ENCODE data around the gene NOP58. TPM values are rescaled to one million over a fixed set of nuclear protein-coding genes. Genes with fewer than 3 reads are reported as not detected.

The NOP58 gene
- total RNA-seq, 2 donors from 2014 or later, result 73.5 to 82.7 TPM

DNA sequence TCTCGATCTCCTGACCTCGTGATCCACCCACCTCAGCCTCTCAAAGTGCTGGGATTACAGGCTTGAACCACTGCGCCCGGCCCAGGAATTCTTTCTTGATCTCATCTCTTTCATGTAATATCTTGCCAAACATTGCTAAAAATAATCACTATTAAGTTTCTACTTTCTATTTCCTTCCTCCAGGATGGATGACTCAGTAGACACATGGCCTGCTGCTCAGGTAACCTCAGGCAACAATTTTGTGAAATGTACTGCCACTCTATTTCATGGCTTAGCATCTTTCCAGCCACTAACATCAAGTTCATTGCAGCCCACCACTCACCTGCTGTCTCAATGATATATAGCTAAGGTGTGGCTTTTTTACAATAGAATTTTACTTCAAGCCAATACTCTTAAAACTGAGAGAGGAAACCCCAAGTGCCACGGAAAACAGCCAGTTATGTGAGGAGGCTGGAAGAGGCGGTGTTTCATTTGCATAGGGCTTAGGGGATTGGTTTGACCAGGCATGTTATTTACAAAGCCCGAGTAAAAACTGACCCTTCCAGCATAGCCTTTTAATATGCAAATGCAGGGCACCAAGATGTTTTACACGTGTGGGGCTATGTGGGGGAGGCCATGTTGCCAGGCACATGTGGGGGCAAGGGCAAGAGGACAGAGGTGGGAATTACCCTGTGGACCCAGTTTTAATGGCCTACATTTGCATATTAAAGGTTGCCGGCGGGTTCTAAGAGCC lies 15.9 kb upstream of the NOP58 start:
- peak; percentile 92 for DNase-seq
- Mint-ChIP-seq H3K4me3 (peak overlapping the region; percentile 59), H3K27me3 (ENCODE audit: insufficient read depth) (no peaks in the 10 kb centered on the region), H3K9me3 (no peaks in the 10 kb centered on the region), H3K4me1 (peaks cover 1% of the 10 kb centered on the region), H3K27ac (peak overlapping the region; percentile 92), H3K36me3 (ENCODE audit: low read depth) (no peaks in the 10 kb centered on the region)
- 53 to 66% methylated on average over 8 to 10 of the region's 10 CpGs for WGBS, 2 experiments (ENCODE audit: insufficient coverage in 1 of 2, insufficient read length in 1 of 2)
- H3K9ac ChIP-seq (ENCODE audit: extremely low read depth, low read length, poor library complexity, severe bottlenecking), result no peak overlapping the region
- H3K27ac ChIP-seq (ENCODE audit: low read depth, low read length), result no peak overlapping the region
- H3K4me1 ChIP-seq (ENCODE audit: control insufficient read depth, insufficient read depth, low read length), result no peaks in the 10 kb centered on the region
- no peak overlapping the region for H3K4me3 ChIP-seq (ENCODE audit: low read length)
- TF ChIP-seq, protein P1, sequence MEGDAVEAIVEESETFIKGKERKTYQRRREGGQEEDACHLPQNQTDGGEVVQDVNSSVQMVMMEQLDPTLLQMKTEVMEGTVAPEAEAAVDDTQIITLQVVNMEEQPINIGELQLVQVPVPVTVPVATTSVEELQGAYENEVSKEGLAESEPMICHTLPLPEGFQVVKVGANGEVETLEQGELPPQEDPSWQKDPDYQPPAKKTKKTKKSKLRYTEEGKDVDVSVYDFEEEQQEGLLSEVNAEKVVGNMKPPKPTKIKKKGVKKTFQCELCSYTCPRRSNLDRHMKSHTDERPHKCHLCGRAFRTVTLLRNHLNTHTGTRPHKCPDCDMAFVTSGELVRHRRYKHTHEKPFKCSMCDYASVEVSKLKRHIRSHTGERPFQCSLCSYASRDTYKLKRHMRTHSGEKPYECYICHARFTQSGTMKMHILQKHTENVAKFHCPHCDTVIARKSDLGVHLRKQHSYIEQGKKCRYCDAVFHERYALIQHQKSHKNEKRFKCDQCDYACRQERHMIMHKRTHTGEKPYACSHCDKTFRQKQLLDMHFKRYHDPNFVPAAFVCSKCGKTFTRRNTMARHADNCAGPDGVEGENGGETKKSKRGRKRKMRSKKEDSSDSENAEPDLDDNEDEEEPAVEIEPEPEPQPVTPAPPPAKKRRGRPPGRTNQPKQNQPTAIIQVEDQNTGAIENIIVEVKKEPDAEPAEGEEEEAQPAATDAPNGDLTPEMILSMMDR (conservative IDR thresholded peaks at IDR 0.05), result no peak
- no peaks in the 10 kb centered on the region for H3K36me3 ChIP-seq (ENCODE audit: control insufficient read depth, insufficient read depth, low read length)
- no peaks in the 10 kb centered on the region for H3K9me3 ChIP-seq (ENCODE audit: control insufficient read depth, low read length)
- H3K27me3 ChIP-seq (ENCODE audit: control insufficient read depth, insufficient read depth, low read length, poor library complexity, severe bottlenecking), result no peaks in the 10 kb centered on the region

DNA sequence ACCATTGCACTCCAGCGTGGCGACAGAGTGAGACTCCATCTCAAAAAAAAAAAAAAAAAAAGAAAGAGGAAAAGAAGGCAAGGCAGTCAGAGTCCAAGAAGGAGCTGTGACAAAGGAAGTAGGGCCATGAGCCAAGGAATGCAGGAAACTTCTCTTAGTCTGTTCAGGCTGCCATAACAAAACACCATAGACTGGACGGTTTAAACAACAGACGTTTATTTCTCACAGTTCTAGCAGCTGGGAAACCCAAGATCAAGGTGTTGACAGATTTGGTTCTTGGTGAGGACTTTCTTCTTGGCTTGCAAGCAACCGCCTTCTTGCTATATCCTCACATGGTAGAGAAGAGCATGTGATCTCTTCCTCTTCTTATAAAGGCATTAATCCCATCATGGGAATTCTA lies 14.1 kb upstream of the NOP58 start:
- H3K36me3 Mint-ChIP-seq (ENCODE audit: low read depth), result no peaks in the 10 kb centered on the region
- Histone ChIP-seq H3K9me3 (ENCODE audit: control insufficient read depth, low read length) (no peaks in the 10 kb centered on the region), H3K9ac (ENCODE audit: extremely low read depth, low read length, poor library complexity, severe bottlenecking) (no peak overlapping the region), H3K27me3 (ENCODE audit: control insufficient read depth, insufficient read depth, low read length, poor library complexity, severe bottlenecking) (no peaks in the 10 kb centered on the region), H3K4me3 (ENCODE audit: low read length) (no peak overlapping the region), H3K4me1 (ENCODE audit: control insufficient read depth, insufficient read depth, low read length) (no peaks in the 10 kb centered on the region), H3K36me3 (ENCODE audit: control insufficient read depth, insufficient read depth, low read length) (no peaks in the 10 kb centered on the region), H3K27ac (ENCODE audit: low read depth, low read length) (no peak overlapping the region)
- TF ChIP-seq, protein P1 (conservative IDR thresholded peaks at IDR 0.05), result no peak
- no peaks in the 10 kb centered on the region for H3K27me3 Mint-ChIP-seq (ENCODE audit: insufficient read depth)
- no peak overlapping the region for H3K4me3 Mint-ChIP-seq
- DNase-seq, result no peak
- no peak overlapping the region for H3K27ac Mint-ChIP-seq
- WGBS, 2 experiments (ENCODE audit: insufficient coverage in 1 of 2, insufficient read length in 1 of 2), result 92 to 100% methylated on average over 2 to 5 of the region's 5 CpGs
- no peaks in the 10 kb centered on the region for H3K9me3 Mint-ChIP-seq
- H3K4me1 Mint-ChIP-seq, result peaks cover 1% of the 10 kb centered on the region

DNA sequence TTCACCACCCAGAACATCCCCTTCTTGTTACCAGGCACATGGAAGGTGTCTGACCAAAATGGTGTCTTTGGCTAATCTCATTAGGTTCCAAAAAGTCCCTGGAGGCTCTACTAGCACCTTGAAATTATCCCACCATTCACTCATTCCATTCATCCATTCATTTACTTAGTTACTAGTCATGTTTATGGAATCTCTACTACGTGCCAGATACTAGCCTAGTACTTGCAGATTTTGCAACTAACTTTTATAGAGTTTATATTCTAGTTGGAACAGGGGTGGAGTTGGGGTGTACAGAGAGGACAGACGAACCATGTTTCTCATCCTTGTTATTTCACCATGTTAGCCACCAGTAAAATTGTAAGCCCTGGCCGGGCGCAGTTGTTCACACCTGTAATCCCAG lies 4.0 kb upstream of the NOP58 start:
- Histone ChIP-seq H3K9ac (ENCODE audit: extremely low read depth, low read length, poor library complexity, severe bottlenecking) (no peak overlapping the region), H3K27me3 (ENCODE audit: control insufficient read depth, insufficient read depth, low read length, poor library complexity, severe bottlenecking) (no peaks in the 10 kb centered on the region), H3K27ac (ENCODE audit: low read depth, low read length) (no peak overlapping the region), H3K36me3 (ENCODE audit: control insufficient read depth, insufficient read depth, low read length) (no peaks in the 10 kb centered on the region), H3K4me1 (ENCODE audit: control insufficient read depth, insufficient read depth, low read length) (no peaks in the 10 kb centered on the region), H3K4me3 (ENCODE audit: low read length) (no peak overlapping the region), H3K9me3 (ENCODE audit: control insufficient read depth, low read length) (no peaks in the 10 kb centered on the region)
- H3K36me3 Mint-ChIP-seq (ENCODE audit: low read depth), result no peaks in the 10 kb centered on the region
- TF ChIP-seq, protein P1 (conservative IDR thresholded peaks at IDR 0.05), result no peak
- 73% methylated on average over 4 of the region's 4 CpGs; no CpG with 5 or more reads in 1 of the 2 experiments for WGBS, 2 experiments (ENCODE audit: insufficient coverage in 1 of 2, insufficient read length in 1 of 2)
- no peak overlapping the region for H3K4me3 Mint-ChIP-seq
- no peaks in the 10 kb centered on the region for H3K9me3 Mint-ChIP-seq
- no peak overlapping the region for H3K27ac Mint-ChIP-seq
- no peaks in the 10 kb centered on the region for H3K27me3 Mint-ChIP-seq (ENCODE audit: insufficient read depth)
- DNase-seq, result no peak
- no peaks in the 10 kb centered on the region for H3K4me1 Mint-ChIP-seq

Data from endodermal cell (in vitro differentiated cells).